Measurements from ENCODE around the gene HIP1.
"Not testable (repeated sequence)": the region's sequence is repeated elsewhere in the genome, so short reads cannot be mapped to it uniquely, and the experiment has no call there.

Gene HIP1

DNA sequence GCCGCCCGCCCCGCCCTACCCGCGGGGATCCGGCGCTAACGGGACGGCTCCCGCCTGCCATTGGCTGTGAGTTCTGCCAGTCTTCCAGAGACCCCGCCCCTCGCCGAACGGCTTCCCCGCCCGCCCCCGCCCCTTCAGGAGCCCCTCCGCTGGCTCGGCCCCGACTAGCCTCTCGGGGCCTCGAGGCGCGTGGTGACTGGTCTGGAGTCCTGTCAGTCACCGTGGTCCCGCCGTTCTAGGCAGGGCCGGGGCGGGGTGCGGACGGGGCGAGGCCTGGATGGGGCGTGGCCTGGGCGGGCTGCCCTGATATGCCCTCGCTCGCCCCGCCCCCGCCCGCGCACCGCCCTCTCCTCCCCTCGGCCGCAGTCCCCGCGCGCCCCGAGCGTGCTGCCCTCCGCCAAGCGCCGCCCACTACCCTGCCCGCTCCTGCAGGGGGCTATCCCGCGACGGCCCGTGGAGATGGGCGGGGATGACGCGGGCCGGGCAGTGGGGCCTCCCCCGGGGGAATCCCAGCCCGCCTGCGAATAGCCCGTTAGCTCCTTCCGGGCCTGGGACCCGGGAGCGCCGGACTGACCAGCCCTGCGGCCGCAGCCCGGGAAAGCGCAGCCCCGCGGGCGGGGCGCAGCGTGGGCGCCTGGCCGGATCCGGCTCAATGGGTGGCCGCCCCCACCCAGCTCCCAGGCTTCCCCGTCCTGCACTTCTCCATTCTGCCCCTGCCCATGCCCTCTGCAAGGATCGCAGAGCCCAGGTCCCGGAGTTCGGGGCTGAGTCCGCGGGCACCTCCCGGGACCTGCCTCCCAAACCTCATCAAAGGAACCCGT, 444 bp upstream of the HIP1 start:
- DNase-seq (ENCODE audit: low read depth), result peak; percentile 76

DNA sequence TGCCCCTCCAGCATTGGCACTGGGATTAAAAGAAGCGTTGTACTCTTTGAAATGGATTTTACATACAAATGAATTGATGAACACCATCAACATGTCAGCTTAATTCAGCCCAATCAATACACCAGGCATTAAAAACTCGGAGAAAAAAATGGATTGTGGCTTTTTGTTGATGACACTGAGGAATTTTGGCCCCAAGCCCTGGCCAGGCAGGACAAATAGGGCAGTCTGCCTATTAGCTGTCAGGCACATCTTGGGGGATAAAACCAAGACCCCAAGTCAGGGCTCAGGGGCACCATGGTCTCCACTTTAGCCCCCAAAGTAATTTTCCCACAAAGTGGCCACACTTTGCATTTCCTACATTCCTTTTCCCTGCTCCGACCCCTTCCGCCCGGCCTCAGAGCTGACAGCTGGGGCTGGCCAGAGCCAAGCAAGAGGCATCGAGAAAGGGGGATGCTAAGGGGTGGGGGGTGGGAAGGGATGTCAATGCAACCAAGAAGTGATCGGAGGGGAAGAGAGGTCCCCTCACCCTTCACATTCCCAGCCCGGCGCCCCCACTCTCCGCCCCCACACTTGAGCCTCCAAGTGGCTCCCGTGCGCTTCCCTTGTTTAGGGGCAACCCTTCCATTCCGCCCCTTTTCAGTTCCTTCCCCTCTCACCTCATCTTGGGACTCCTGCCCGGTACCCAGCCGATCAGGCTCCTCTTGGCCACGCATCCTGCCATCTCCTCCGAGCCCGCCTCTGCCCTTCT, 711 bp downstream of the HIP1 start:
- DNase-seq (ENCODE audit: low read depth), result no peak

DNA sequence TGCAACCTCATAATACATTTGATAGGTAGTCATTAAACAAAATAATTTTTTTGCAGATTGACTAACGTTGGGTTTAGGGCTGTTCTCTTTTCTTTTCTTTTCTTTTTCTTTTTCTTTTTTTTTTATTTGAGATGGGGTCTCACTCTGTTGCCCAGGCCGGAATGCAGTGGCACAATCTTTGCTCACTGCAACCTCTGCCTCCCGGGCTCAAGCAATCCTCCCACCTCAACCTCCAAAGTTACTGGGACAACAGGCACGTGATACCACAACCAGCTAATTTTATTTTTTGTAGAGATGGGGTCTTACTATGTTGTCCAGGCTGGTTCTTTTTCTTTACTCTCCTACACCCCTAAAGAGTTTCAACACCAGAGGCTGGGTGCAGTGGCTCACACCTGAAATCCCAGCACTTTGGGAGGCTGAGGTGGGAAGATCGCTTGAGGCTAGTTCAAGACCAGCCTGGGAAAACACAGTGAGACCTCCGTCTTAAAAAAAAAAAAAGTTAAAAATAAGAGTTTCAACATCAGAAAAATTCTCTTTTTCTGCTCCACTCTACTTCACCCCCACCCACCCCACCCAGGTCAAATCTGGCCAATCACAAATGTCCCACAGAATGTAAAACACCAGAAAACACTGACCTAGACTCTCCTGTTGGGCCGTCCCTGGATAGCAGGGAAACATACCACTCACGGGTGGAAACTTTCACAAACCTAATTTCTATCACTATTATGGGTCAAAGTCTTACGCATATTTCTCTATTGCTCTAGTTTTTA, 3.0 kb downstream of the HIP1 start:
- DNase-seq (ENCODE audit: low read depth), result no peak

DNA sequence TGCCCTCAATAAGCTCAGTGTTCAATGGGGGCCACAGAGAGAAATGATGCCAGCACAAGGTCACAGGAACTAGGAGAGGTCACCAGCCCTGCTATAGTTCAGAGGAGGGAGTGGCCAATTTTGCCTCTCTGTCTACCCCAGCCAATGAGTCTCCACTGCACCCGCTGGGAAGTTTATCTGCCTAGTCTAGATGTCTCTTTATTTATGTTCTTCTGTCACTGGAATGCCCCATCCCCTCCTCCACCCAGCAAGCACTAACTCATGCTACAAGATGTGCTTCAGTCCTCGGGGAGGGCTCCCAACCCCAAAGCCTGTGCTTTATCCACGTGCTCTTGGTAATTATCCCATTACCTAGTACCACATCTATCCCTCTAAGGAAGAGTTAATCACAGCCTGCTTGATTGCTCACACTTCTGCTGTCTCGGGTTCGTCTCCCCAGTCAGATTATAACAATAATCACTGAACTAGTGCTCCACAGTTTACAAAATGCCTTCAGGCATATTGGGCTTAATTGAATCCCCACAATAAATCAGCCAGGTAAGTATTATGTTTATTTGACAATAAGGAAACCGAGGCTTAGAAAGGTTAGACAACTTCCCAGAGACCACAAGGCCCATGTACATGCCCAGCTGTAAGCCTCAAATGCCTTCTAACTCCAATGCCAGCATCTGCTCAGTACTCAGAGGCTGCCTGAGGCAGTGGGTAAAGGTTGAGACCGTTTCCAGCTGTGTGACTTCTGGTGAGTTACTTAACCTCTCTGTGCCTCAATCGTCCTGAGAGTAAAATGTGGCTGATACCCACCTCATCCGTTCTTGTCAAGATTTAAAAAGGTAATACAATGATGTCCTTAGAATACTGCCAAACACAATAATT, 3.9 kb downstream of the HIP1 start:
- DNase-seq (ENCODE audit: low read depth), result no peak

DNA sequence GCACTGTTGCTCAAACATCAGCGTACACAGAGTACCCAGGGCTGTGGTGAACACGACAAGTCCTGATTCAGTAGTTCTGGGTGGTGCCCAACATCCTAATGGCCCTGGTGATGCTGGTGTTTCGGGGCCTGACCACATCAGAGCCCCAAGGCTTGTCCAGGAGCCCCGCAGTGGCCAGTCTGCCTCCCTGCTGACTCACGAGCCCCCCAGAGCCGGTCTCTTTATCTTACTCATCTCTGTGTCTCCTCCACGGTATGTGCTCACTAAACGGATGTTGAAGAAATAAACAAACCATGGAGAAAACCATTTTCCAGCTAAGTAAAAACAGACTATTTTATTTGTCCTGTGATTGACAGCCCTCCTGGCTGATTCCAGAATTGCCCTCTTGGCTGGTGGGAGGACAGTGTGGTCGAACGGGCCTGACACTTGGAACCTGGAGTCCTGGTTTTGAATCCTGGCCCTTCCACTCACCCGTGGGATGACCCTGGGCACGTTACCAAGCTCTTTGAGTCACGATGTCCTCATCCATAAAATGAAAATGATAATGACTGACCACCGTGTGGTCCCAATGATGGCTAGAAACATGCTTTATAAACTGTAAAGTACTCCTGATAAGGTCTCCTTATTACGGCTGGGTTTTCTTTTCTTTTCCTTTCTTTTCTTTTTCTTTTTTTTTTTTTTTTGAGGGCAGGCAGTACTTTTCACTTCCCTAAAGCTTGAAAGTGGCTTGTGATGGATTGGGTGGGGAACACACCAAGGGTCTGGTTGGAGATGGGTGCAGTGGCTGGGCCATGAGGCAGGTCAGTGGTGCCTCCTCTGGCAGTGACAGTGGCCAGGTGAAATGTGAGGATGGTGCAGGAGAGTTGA, 5.7 kb downstream of the HIP1 start:
- peak; percentile 96 for DNase-seq (ENCODE audit: low read depth)

DNA sequence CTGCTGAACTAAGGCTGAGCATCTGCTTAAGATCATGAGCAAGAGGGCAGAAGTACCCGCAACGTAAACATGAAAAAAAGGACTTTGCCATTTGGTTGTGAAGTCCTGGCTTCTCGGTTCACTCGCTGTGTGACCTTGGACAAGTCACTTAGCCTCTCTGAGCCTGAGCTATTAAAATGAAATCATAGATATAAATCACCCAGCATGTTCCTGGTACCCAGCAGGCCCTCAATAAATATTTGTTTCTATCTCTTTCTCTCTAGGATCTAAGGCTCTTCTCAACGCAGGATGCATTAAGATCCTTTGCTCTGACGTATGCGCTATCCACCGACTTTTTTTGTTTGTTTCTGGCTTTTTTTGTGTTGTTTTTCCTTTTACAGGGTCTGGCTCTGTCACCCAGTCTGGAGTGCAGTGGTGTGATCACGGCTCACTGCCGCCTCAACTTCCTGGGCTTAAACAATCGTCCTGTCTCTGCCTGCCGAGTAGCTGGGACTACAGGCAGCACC, 6.7 kb downstream of the HIP1 start:
- DNase-seq (ENCODE audit: low read depth), result no peak

DNA sequence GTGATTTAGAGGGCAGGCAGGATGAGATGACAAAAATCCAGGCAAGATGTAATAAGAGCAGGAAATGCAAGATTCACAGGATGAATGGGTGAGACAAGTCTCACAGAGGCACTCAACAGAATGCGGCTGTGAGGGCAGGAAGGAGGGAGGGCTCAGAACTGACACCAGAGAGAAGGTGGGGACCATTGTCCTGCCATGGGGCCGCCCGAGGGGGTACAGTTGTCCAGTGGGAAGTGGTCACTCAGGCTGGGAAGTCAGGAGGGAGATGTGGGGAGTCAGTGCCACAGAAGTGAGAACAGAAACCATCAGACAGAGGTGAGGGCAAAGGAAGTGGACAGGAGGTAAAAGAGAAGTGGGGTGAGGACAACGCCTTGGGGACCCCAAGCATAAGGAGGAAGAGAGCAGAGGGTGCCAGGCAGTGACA, 8.9 kb downstream of the HIP1 start:
- no peak for DNase-seq (ENCODE audit: low read depth)

DNA sequence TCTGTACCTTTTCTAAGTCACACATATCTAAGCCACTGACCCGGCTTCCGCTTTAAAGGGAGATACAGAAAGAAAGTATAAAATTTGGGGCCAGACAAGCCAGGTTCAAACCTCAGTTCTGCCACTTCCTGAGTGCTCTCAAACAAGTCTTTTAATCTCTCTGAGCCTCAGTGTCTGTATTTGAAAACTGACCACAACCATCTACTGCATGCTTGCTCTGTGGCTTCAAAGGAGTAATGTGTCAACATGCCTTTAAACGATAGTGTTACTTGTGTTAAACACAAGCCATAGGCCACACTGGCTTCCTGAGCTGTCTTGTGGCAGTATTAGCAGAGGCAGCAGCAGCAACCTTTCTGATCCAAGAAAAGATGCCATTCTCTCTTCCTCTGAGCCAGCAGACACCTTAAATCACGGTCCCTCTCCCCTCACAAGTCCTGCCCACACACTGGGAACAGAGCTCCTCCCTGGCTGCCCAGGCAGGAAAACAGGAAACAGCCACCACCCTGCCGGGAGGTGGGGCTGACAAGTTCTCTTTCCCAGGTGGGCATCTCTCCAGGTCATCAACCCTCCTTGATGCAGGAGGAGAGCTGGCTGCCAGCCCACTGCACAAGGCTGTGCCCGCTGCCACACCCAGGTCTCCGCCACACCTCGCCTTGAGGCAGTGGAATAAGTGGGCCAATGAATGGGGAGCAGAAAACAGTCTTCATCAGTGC, 10.7 kb downstream of the HIP1 start:
- DNase-seq (ENCODE audit: low read depth), result no peak

DNA sequence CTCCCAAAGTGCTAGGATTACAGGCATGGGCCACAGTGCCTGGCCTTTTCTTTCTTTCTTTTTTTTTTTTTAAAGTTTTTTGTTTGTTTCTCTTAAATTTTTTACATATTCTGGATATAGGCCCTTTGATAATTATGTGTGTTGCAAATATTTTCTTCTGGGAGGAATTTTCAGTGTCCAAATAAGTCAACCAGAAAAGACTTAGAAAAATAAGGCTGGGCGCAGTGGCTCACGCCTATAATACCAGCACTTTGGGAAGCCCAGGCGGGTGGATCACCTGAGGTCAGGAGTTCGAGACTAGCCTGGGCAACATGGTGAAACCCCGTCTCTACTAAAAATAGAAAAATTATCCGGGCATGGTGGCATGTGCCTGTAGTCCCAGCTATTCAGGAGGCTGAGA, 11.4 kb downstream of the HIP1 start:
- DNase-seq (ENCODE audit: low read depth), result not testable (repeated sequence)

DNA sequence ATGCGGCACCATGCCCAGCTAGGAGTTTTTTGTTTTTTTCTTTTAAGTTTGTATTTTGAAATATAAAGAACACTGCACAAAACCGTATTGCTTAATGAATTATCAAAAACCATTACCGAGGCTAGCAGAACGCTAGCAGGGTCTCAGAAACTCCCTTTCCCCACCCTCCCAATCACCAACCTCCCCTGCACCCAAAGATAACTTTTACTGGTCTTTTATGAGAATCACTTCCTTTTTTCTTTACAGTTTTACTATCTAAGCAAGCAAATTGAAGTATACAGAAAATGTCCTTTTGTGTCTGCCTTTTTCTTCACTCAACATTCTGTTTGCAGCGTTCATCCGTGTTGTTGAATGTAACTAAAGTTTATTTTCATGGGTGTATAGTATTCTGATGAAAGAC, 13.4 kb downstream of the HIP1 start:
- DNase-seq (ENCODE audit: low read depth), result no peak

DNA sequence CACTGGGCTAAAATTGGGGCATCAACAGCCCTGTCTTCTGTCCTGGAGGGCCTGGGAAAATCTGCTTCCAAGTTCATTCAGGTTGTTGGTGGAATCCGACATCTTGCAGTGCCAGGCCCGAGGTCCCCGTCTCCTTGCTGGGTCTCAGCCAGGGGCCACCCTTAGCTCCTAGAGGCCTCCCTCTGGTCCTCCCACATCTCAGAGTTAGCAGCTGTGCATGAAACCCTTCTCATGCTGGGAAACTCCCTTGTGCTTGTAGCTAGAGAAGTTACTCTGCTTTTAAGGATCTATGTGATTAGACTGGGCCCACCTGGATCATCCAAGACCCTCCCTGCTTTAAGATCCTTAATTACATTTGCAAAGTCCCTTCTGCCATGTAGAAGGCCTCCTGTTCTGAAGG, 15.3 kb downstream of the HIP1 start:
- DNase-seq (ENCODE audit: low read depth), result no peak

DNA sequence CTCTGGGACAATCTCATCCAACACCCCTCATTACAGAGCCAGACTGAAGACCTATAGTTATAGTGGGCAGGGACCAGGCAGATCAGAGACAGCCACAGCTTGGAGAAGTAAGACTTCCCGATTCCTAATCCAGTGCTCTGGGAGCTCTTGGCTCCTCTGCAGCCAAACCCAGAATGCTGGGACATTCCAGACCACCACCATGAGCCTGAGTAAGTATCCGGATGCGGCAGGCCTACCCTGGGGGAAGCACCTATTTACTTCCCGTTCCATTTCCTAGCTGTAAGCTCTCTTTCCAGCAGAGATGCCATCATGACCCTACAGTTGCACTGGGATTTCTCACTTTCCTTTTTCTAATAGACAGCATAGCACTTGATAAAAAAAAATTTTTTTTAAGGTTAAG, 16.4 kb downstream of the HIP1 start:
- DNase-seq (ENCODE audit: low read depth), result no peak

DNA sequence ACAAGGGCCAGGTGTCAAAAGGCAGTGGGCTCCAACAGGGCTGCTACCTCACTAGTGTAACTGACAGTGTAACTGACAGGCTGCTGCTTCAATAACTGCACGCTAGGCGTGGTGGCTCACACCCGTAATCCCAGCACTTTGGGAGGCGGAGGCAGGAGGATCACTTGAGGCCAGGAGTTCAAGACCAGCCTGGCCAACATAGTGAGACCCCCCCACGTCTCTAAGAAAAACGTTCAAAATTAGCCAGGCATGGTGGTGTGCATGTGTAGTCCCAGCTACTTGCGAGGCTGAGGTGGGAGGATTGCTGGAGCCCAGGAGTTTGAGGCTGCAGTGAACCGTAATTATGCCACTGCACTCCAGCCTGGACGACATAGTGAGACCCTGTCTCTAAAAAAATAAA, 16.8 kb downstream of the HIP1 start:
- not testable (repeated sequence) for DNase-seq (ENCODE audit: low read depth)

DNA sequence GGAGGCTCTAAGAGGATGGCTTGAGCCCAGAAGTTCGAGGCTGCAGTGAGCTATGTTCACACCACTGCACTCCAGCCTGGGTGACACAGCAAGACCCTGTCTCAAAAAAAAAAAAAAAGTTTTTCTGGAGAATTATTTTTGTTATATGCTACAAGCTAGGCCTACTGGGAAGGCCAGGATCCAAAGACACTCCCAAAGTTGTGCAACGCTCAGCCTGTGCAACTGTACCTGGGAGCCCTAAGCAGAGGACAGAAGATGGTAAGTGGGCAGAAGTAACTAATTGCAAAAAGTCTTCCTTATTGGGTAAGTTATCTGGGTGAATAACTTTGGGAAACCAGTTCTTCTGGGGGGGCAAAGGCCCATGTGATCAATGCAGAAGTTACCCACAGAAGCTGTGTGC, 17.3 kb downstream of the HIP1 start:
- no peak for DNase-seq (ENCODE audit: low read depth)

DNA sequence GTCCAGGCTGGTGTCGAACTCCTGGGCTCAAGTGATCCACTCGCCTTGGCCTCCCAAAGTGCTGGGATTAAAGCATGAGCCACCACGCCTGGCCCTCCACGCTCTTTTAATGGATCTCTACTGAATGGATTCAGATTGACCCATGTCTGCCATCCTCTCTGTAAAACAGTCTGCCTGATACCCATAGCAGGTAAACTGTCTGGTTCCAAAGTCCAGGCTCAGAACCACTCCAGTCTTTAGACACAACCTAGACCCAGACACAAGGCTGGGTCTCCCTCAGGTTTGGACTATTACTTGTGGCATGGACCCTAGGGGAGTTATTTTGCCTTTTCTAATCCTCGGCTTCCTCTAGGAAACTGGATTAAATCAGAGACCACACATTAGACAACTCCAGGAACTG, 19.1 kb downstream of the HIP1 start:
- no peak for DNase-seq (ENCODE audit: low read depth)

DNA sequence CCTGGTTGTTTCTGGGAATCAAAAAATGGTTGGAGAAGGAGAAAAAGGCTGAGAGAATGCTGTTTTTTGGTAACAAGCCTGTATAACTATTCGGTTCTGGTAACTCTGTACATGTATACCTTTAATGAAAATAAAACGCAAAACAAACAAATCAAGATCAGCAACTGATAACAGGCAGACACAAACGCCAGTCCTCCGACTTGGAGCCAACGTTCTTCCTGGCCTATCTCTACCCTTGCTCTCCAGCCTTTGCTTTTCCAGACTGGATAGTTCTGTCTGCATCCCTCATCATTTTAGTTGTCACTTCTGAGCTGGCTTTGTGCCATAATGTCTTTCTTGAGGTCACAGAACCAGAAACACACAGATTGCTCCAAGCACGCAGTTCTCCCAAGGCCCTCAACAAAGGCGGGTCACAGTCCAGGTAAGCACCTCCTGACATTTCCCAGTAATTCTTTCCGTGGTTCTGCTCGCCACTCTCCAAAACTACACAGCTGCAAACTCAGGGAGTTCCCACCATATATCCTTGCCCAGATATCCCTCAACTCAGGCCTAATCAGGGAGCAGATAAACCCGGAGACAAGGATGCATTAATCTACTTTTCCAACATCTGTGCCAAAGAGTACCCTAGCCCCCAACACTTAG, 20.2 kb downstream of the HIP1 start:
- no peak for DNase-seq (ENCODE audit: low read depth)

DNA sequence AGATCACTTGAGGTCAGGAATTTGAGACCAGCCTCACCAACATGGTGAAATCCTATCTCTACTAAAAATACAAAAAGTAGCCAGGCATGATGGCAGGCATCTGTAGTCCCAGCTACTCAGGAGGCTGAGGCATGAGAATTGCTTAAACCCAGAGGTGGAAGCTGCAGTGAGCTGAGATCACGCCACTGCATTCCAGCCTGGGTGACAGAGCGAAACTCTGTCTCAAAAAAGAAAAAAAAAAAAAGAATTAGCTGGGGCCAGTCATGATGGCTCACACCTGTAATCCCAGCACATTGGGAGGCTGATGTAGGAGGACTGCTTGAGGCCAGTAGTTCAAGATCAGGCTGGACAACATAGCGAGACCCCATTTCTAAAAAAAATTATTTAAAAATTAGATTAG, 21.0 kb downstream of the HIP1 start:
- DNase-seq (ENCODE audit: low read depth), result not testable (repeated sequence)

DNA sequence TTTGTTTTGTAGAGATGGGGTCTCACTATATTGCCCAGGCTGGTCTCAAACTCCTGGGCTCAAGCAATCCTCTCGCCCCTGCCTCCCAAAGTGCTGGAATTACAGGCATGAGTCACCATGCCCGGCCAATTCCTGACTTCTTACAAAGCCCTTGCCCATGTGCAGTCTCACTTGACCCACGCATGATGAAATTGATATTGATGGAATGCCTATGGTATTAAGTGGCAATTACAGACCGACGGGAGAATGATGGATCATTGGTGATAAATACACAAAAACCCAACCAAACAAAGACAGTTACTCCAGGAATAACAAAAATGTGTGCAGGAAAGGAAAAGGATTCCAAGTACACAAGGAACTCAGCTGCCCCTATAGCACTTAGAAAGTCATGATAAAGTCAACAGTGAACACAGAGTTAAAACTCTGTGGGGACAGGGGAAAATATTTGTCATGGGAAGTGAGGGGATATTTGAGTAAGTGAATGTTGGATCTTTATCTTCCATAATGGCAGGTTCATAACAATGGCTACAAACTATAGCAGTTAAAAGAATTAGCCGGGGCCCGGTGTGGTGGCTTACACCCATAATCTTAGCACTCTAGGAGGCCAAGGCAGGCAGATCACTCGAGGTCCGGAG, 21.6 kb downstream of the HIP1 start:
- peak; percentile 86 for DNase-seq (ENCODE audit: low read depth)

DNA sequence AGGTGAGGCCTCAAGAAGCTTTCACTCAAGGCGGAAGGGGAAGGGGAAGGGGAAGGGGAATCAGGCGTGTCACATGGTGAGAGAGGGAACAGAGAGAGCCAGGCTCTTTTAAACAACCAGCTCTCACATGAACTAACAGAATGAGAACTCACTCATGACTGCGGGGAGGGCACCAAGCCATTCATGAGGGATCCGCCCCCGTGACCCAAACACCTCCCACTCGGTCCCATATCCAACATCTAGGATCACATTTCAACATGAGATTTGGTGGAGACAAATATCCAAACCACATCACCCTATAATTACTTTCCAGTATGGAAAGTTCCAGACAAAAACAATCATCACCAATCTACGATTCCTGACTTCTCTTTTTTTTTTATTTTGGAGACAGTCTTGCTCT, 22.9 kb downstream of the HIP1 start:
- DNase-seq (ENCODE audit: low read depth), result no peak
